HUDEP-2 (cell line): Measurements from ENCODE around the gene KIF3B.
"Not testable (repeated sequence)": the region's sequence is repeated elsewhere in the genome, so short reads cannot be mapped to it uniquely, and the experiment has no call there.

ENCODE experiments used
- DNase-seq, 76 experiments: peaks; one replicate each; lab custom pipeline; 2025; ENCODE audit not compliant: unreplicated experiment in 76 of 76; lab: John Stamatoyannopoulos, UW

Gene KIF3B

GRCh38 chr20:32291166-32291565 lies 13.7 kb downstream of the KIF3B start:
- DNase-seq = no peak

GRCh38 chr20:32292548-32292947 lies 15.1 kb downstream of the KIF3B start:
- no peak for DNase-seq

- DNase-seq = no peak
Measured at GRCh38 chr20:32294071-32294470, 16.6 kb downstream of the KIF3B start.

GRCh38 chr20:32296412-32296811 lies 19.0 kb downstream of the KIF3B start:
- DNase-seq = no peak

- no peak for DNase-seq
Measured at GRCh38 chr20:32296819-32297420, 19.5 kb downstream of the KIF3B start.

- DNase-seq = no peak
Measured at GRCh38 chr20:32297439-32297838, 20.0 kb downstream of the KIF3B start.

GRCh38 chr20:32300647-32301046 lies 23.2 kb downstream of the KIF3B start:
- no peak for DNase-seq

- DNase-seq = no peak
Measured at GRCh38 chr20:32301719-32302506, 24.5 kb downstream of the KIF3B start.

- DNase-seq = no peak
Measured at GRCh38 chr20:32302507-32302872, 25.0 kb downstream of the KIF3B start.

- no peak for DNase-seq
Measured at GRCh38 chr20:32304131-32304746, 26.8 kb downstream of the KIF3B start.

- DNase-seq = no peak
Measured at GRCh38 chr20:32312718-32313424, 35.4 kb downstream of the KIF3B start.

GRCh38 chr20:32314768-32315167 lies 37.3 kb downstream of the KIF3B start:
- peak in 2 of 76 experiments; percentile 2 to 7 for DNase-seq

- DNase-seq = no peak
Measured at GRCh38 chr20:32315399-32315798, 37.9 kb downstream of the KIF3B start.

- no peak for DNase-seq
Measured at GRCh38 chr20:32315891-32316290, 38.4 kb downstream of the KIF3B start.

- DNase-seq = no peak
Measured at GRCh38 chr20:32316667-32317066, 39.2 kb downstream of the KIF3B start.

GRCh38 chr20:32319100-32319499 lies 41.6 kb downstream of the KIF3B start:
- DNase-seq = no peak

- no peak for DNase-seq
Measured at GRCh38 chr20:32320305-32320704, 42.9 kb downstream of the KIF3B start.

GRCh38 chr20:32321390-32321789 lies 43.9 kb downstream of the KIF3B start:
- peak in 1 of 76 experiments; percentile 0 for DNase-seq

GRCh38 chr20:32322260-32322659 lies 44.8 kb downstream of the KIF3B start:
- DNase-seq = not testable (repeated sequence)

- DNase-seq = not testable (repeated sequence)
Measured at GRCh38 chr20:32323761-32324160, 46.3 kb downstream of the KIF3B start.
